HepG2 (cell line): ENCODE results near the gene PLEKHG2. TPM values are rescaled to one million over a fixed set of nuclear protein-coding genes. Genes with fewer than 3 reads are reported as not detected.

Experiments used
- HMG20A ChIP-seq: IDR thresholded peaks from 2 replicates; pipeline ENCODE4 v1.6.1; 2016; ENCODE audit warnings: borderline replicate concordance
- MYNN ChIP-seq: sonication (generic); formaldehyde crosslinking; IDR thresholded peaks from 2 replicates; pipeline ENCODE4 v1.4.0; 2020; ENCODE audit warnings: mild to moderate bottlenecking, low read depth, missing genetic modification reagents
- POLR2AphosphoS2 ChIP-seq: IDR thresholded peaks from 2 replicates; pipeline ENCODE4 v1.6.1; 2011; ENCODE audit warnings: low read depth, low read length, improper control_type of control experiment
- SALL1 ChIP-seq: sonication (generic); formaldehyde crosslinking; IDR thresholded peaks from 2 replicates; pipeline ENCODE4 v1.8.0; 2022; ENCODE audit warnings: mild to moderate bottlenecking, missing genetic modification reagents
- SNAPC2 ChIP-seq: sonication (generic); formaldehyde crosslinking; IDR thresholded peaks from 2 replicates; pipeline ENCODE4 v1.8.1; 2022; ENCODE audit warnings: mild to moderate bottlenecking, missing genetic modification reagents
- TEAD2 ChIP-seq: sonication (generic); formaldehyde crosslinking; IDR thresholded peaks from 2 replicates; pipeline ENCODE4 v1.9.0; 2021; ENCODE audit warnings: missing genetic modification reagents
- TRIM24 ChIP-seq: sonication (generic); formaldehyde crosslinking; IDR thresholded peaks from 2 replicates; pipeline ENCODE4 v1.8.0; 2022; ENCODE audit warnings: mild to moderate bottlenecking, missing genetic modification reagents
- XRCC5 ChIP-seq: fragments of 200-400 bp; formaldehyde crosslinking; optimal IDR thresholded peaks from 2 replicates; pipeline ENCODE3; 2017; ENCODE audit warnings: mild to moderate bottlenecking, low read length
- ZNF296 ChIP-seq: sonication (generic); formaldehyde crosslinking; conservative IDR thresholded peaks from 2 replicates; pipeline ENCODE4 v1.5.0; 2020; ENCODE audit warnings: mild to moderate bottlenecking, missing genetic modification reagents
- ZNF337 ChIP-seq: sonication (generic); formaldehyde crosslinking; IDR thresholded peaks from 2 replicates; pipeline ENCODE4 v1.5.1; 2020; ENCODE audit warnings: missing genetic modification reagents, low read depth, mild to moderate bottlenecking, borderline replicate concordance
- ZNF567 ChIP-seq: sonication (generic); formaldehyde crosslinking; IDR thresholded peaks from 2 replicates; pipeline ENCODE4 v1.8.1; 2023; ENCODE audit warnings: mild to moderate bottlenecking, missing genetic modification reagents, borderline replicate concordance
- ZNF773 ChIP-seq: sonication (generic); formaldehyde crosslinking; IDR thresholded peaks from 2 replicates; pipeline ENCODE4 v1.4.0; 2020; ENCODE audit warnings: missing genetic modification reagents, borderline replicate concordance
- polyA plus RNA-seq, 8 experiments: library from polyadenylated mRNA; depleted of rRNA in 3 of 8; stranded (reverse) in 7 of 8; unstranded in 1 of 8; fragments of >200 nt; fragmentation: Illumina TruSeq in 4 of 8; extraction: Trizol in 4 of 8; gene quantifications; 2 replicates each; pipeline versions ENCODE4 v1.2.1 to v1.2.3, GENCODE V29; 2011 to 2016; ENCODE audit warnings: low read depth in 4 of 8, missing spikeins in 1 of 8, mixed read lengths in 1 of 8; ENCODE audit not compliant: insufficient read depth in 1 of 8
- total RNA-seq, 5 experiments: library from RNA; depleted of rRNA; stranded (reverse); fragments of >200 nt; fragmentation: Illumina TruSeq; extraction: Trizol; gene quantifications; 2 replicates each; pipeline ENCODE4 v1.2.3, GENCODE V29; 2016; ENCODE audit warnings: low read depth in 1 of 5
- TF ChIP-seq, protein P1 (sequence below): sonication (generic); formaldehyde crosslinking; IDR thresholded peaks from 2 replicates; pipeline ENCODE4 v1.4.0; 2020; ENCODE audit warnings: missing genetic modification reagents, borderline replicate concordance
- TF ChIP-seq, protein P2 (sequence below): IDR thresholded peaks from 2 replicates; pipeline ENCODE4 v1.6.1; 2016; ENCODE audit warnings: low read depth, borderline replicate concordance
- TF ChIP-seq, protein P3 (sequence below): sonication (generic); formaldehyde crosslinking; IDR thresholded peaks from 2 replicates; pipeline ENCODE4 v1.8.1; 2023; ENCODE audit warnings: missing genetic modification reagents, inconsistent platforms, borderline replicate concordance
- TF ChIP-seq, protein P4 (sequence below): sonication (generic); formaldehyde crosslinking; IDR thresholded peaks from 2 replicates; pipeline ENCODE4 v1.8.0; 2022; ENCODE audit warnings: missing genetic modification reagents, mild to moderate bottlenecking, moderate library complexity, borderline replicate concordance
- TF ChIP-seq, protein P5 (sequence below): sonication (generic); formaldehyde crosslinking; IDR thresholded peaks from 2 replicates; pipeline ENCODE4 v1.8.0; 2022; ENCODE audit warnings: mild to moderate bottlenecking, missing genetic modification reagents, moderate library complexity
- TF ChIP-seq, protein P6 (sequence below): IDR thresholded peaks from 2 replicates; pipeline ENCODE4 v1.6.1; 2016; ENCODE audit warnings: missing biosample characterization, missing genetic modification reagents, low read depth

PLEKHG2 gene
- total and polyA plus RNA-seq, 2 of the 13 experiments (the other 11 are each of a cell fraction or from before 2014, with no cell fraction given) = 3.6 to 6.8 TPM

DNA sequence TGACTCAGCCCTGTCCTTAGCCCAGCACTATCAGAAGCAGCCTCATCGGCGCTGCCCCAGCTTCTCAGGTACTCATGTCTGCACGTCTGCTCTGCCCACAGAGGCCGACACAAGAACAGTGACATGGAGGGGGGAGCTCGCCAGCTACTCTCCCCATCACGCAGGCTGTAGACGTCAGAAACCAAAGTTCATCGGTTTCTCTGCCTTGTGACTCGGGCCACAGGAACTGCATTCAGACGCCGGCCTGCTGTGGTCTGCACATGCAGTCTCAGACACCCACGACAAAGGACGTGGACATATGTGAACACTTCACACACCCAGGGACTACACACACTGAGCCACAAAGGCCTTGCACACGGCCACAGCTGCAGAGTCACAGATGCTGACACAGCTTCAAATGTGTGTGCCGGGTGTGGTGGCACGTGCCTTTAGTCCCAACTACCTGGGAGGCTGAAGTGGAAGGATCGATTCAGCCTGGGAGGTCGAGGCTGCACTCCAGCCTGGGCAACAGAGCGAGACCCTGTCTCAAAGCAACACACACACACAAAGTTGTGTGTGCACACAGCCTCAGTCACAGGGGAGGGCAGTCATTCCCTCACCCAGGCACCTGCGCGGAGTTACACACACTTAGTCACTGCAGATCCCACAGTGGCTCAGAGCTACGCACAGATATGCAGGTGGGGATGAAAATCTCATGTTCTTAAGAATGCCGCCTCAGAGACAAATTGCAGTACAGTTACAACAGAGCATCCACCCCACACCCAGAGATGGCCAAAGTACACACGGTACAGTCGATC is 10.7 kb upstream of the PLEKHG2 start (continued):
- TF ChIP-seq, protein P1, sequence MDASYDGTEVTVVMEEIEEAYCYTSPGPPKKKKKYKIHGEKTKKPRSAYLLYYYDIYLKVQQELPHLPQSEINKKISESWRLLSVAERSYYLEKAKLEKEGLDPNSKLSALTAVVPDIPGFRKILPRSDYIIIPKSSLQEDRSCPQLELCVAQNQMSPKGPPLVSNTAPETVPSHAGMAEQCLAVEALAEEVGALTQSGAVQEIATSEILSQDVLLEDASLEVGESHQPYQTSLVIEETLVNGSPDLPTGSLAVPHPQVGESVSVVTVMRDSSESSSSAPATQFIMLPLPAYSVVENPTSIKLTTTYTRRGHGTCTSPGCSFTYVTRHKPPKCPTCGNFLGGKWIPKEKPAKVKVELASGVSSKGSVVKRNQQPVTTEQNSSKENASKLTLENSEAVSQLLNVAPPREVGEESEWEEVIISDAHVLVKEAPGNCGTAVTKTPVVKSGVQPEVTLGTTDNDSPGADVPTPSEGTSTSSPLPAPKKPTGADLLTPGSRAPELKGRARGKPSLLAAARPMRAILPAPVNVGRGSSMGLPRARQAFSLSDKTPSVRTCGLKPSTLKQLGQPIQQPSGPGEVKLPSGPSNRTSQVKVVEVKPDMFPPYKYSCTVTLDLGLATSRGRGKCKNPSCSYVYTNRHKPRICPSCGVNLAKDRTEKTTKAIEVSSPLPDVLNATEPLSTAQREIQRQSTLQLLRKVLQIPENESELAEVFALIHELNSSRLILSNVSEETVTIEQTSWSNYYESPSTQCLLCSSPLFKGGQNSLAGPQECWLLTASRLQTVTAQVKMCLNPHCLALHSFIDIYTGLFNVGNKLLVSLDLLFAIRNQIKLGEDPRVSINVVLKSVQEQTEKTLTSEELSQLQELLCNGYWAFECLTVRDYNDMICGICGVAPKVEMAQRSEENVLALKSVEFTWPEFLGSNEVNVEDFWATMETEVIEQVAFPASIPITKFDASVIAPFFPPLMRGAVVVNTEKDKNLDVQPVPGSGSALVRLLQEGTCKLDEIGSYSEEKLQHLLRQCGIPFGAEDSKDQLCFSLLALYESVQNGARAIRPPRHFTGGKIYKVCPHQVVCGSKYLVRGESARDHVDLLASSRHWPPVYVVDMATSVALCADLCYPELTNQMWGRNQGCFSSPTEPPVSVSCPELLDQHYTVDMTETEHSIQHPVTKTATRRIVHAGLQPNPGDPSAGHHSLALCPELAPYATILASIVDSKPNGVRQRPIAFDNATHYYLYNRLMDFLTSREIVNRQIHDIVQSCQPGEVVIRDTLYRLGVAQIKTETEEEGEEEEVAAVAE (CRISPR knock-in tag) = no peak
- no peak for TF ChIP-seq TEAD2
- TF ChIP-seq ZNF337 (CRISPR knock-in tag) = peak; percentile 67; the same call in 1 of the 2 replicates
- TF ChIP-seq ZNF773 (CRISPR knock-in tag) = no peak
- no peak for TF ChIP-seq ZNF296 (CRISPR knock-in tag)
- TF ChIP-seq XRCC5 = peak; percentile 13
- peak; percentile 92 for TF ChIP-seq SALL1 (CRISPR knock-in tag)
- peak; percentile 59; the same call in 1 of the 2 replicates for TF ChIP-seq POLR2AphosphoS2
- TF ChIP-seq, protein P2, sequence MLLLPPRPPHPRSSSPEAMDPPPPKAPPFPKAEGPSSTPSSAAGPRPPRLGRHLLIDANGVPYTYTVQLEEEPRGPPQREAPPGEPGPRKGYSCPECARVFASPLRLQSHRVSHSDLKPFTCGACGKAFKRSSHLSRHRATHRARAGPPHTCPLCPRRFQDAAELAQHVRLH (CRISPR knock-in tag) = peak; percentile 46; the same call in 1 of the 2 replicates
- TF ChIP-seq, protein P3, sequence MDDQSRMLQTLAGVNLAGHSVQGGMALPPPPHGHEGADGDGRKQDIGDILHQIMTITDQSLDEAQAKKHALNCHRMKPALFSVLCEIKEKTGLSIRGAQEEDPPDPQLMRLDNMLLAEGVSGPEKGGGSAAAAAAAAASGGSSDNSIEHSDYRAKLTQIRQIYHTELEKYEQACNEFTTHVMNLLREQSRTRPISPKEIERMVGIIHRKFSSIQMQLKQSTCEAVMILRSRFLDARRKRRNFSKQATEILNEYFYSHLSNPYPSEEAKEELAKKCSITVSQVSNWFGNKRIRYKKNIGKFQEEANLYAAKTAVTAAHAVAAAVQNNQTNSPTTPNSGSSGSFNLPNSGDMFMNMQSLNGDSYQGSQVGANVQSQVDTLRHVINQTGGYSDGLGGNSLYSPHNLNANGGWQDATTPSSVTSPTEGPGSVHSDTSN = no peak
- peak; percentile 24; the same call in 1 of the 2 replicates for TF ChIP-seq HMG20A
- no peak for TF ChIP-seq ZNF567 (CRISPR knock-in tag)
- TF ChIP-seq, protein P4, sequence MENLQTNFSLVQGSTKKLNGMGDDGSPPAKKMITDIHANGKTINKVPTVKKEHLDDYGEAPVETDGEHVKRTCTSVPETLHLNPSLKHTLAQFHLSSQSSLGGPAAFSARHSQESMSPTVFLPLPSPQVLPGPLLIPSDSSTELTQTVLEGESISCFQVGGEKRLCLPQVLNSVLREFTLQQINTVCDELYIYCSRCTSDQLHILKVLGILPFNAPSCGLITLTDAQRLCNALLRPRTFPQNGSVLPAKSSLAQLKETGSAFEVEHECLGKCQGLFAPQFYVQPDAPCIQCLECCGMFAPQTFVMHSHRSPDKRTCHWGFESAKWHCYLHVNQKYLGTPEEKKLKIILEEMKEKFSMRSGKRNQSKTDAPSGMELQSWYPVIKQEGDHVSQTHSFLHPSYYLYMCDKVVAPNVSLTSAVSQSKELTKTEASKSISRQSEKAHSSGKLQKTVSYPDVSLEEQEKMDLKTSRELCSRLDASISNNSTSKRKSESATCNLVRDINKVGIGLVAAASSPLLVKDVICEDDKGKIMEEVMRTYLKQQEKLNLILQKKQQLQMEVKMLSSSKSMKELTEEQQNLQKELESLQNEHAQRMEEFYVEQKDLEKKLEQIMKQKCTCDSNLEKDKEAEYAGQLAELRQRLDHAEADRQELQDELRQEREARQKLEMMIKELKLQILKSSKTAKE = peak; percentile 95
- TF ChIP-seq TRIM24 (CRISPR knock-in tag) = no peak
- TF ChIP-seq SNAPC2 = peak; percentile 89
- TF ChIP-seq, protein P5, sequence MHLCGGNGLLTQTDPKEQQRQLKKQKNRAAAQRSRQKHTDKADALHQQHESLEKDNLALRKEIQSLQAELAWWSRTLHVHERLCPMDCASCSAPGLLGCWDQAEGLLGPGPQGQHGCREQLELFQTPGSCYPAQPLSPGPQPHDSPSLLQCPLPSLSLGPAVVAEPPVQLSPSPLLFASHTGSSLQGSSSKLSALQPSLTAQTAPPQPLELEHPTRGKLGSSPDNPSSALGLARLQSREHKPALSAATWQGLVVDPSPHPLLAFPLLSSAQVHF = no peak
- TF ChIP-seq, protein P6, sequence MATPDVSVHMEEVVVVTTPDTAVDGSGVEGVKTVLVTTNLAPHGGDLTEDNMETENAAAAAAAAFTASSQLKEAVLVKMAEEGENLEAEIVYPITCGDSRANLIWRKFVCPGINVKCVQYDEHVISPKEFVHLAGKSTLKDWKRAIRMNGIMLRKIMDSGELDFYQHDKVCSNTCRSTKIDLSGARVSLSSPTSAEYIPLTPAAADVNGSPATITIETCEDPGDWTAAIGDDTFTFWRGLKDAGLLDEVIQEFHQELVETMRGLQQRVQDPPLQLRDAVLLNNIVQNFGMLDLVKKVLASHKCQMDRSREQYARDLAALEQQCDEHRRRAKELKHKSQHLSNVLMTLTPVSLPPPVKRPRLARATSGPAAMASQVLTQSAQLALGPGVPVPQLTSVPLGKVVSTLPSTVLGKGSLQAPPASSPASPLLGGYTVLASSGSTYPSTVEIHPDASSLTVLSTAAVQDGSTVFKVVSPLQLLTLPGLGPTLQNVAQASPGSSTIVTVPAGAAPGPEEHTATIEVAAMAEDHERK (CRISPR knock-in tag) = peak; percentile 69; the same call in 1 of the 2 replicates
- no peak for TF ChIP-seq MYNN (CRISPR knock-in tag)
